Endothelial cell of umbilical vein (primary cell): ENCODE results near the gene ADGRG2. TPM values are rescaled to one million over a fixed set of nuclear protein-coding genes. Genes with fewer than 3 reads are reported as not detected.

Experiments
- BruUV-seq: library from RNA; stranded (reverse); fragments of 400-500 nt; replicated peaks from 2 replicates; lab custom pipeline; 2021; lab: Mats Ljungman, UMichigan
- CTCF ChIA-PET: fragments of 300-600, 350-600 bp; sonication (Branson Sonifier 250); formaldehyde crosslinking; loops from one replicate; lab custom pipeline; 2021; ENCODE audit warnings: antibody characterized with exemption, inconsistent platforms; lab: Charles Lee
- POLR2A ChIA-PET: fragments of 300-600, 350-600 bp; sonication (Branson Sonifier 250); formaldehyde crosslinking; loops from one replicate; lab custom pipeline; 2021; ENCODE audit warnings: antibody characterized with exemption, inconsistent platforms; lab: Charles Lee
- DNase-seq: peaks from one replicate; pipeline ENCODE4 v3.0.0-alpha.2; 2011; ENCODE audit warnings: low read depth, low spot score
- FAIRE-seq: peaks from 2 replicates; lab custom pipeline; 2011; peaks lifted over from hg19 to GRCh38; lab: Jason Lieb, UNC
- H2AFZ ChIP-seq: 2 replicates; pipeline ENCODE4 v1.6.0; 2012; ENCODE audit warnings: low read depth, low read length, control low read depth, inconsistent platforms
- H3K27ac ChIP-seq: 2 replicates; pipeline ENCODE4 v1.5.1; 2011; ENCODE audit warnings: low read depth, mild to moderate bottlenecking, control low read depth, low read length, moderate library complexity; ENCODE audit not compliant: insufficient read depth
- H3K27me3 ChIP-seq, 2 experiments: 2 replicates each; pipeline versions ENCODE4 v1.6.0 to v1.6.1; 2011; ENCODE audit warnings: low read length in 2 of 2, mixed read lengths in 1 of 2; ENCODE audit not compliant: control insufficient read depth in 2 of 2, insufficient read depth in 2 of 2
- H3K36me3 ChIP-seq, 2 experiments: 2 replicates in 1 of 2; 3 replicates in 1 of 2; pipeline ENCODE4 v1.5.1; 2011; ENCODE audit warnings: low read length in 2 of 2, mild to moderate bottlenecking in 1 of 2, moderate library complexity in 1 of 2; ENCODE audit not compliant: control insufficient read depth in 2 of 2, insufficient read depth in 2 of 2; ENCODE audit errors: extremely low read depth in 1 of 2
- H3K4me1 ChIP-seq: 3 replicates; pipeline ENCODE4 v1.5.1; 2011; ENCODE audit warnings: mild to moderate bottlenecking, low read length; ENCODE audit not compliant: control insufficient read depth, insufficient read depth; ENCODE audit errors: extremely low read depth
- H3K4me2 ChIP-seq: 2 replicates; pipeline ENCODE4 v1.6.1; 2011; ENCODE audit warnings: low read length, control low read depth, mixed read lengths; ENCODE audit not compliant: insufficient read depth
- H3K4me3 ChIP-seq, 3 experiments: fragments of 200-600 bp in 1 of 3; sonication (generic), shearing (Covaris generic) in 1 of 3; replicated peaks in 1 of 3; 2 replicates each; pipeline ENCODE4 v1.5.1; 2011 to 2016; ENCODE audit warnings: control low read depth in 3 of 3, low read length in 3 of 3, mild to moderate bottlenecking in 2 of 3, inconsistent platforms in 1 of 3, low read depth in 1 of 3, moderate library complexity in 1 of 3; ENCODE audit not compliant: insufficient read depth in 1 of 3
- H3K79me2 ChIP-seq: 2 replicates; pipeline ENCODE4 v1.6.0; 2012; ENCODE audit warnings: low read length, inconsistent platforms; ENCODE audit not compliant: control insufficient read depth, insufficient read depth
- H3K9ac ChIP-seq: replicated peaks from 2 replicates; pipeline ENCODE3; 2011; ENCODE audit warnings: low read length, control low read depth; ENCODE audit not compliant: insufficient read depth; ENCODE audit errors: extremely low read depth
- H3K9me1 ChIP-seq: replicated peaks from 3 replicates; pipeline ENCODE4 v1.6.0; 2011; ENCODE audit warnings: mild to moderate bottlenecking, low read length; ENCODE audit not compliant: control insufficient read depth, insufficient read depth; ENCODE audit errors: extremely low read depth
- H3K9me3 ChIP-seq: replicated peaks from 2 replicates; pipeline ENCODE4 v1.5.1; 2012; ENCODE audit warnings: low read length, inconsistent platforms; ENCODE audit not compliant: control insufficient read depth, insufficient read depth
- H4K20me1 ChIP-seq: replicated peaks from 2 replicates; pipeline ENCODE3; 2011; ENCODE audit warnings: mild to moderate bottlenecking, low read length; ENCODE audit not compliant: control insufficient read depth, insufficient read depth; ENCODE audit errors: extremely low read depth
- CTCF ChIP-seq, 2 donors: IDR thresholded peaks; 1 replicate in 1 of 2; 2 replicates in 1 of 2; pipeline ENCODE4 v1.5.1; 2011; ENCODE audit warnings: low read length in 2 of 2, mild to moderate bottlenecking in 2 of 2, moderate library complexity in 2 of 2, control low read depth in 1 of 2, inconsistent platforms in 1 of 2, low read depth in 1 of 2; ENCODE audit not compliant: insufficient read depth in 1 of 2; ENCODE audit errors: extremely low read depth in 1 of 2
- EZH2 ChIP-seq: IDR thresholded peaks from 2 replicates; pipeline ENCODE4 v1.6.1; 2012; ENCODE audit warnings: borderline replicate concordance, low read depth, mild to moderate bottlenecking, moderate library complexity, low read length, inconsistent platforms; ENCODE audit not compliant: severe bottlenecking
- FOS ChIP-seq: IDR thresholded peaks from 2 replicates; pipeline ENCODE4 v1.6.1; 2011; ENCODE audit warnings: mild to moderate bottlenecking, low read length, moderate library complexity, borderline replicate concordance; ENCODE audit not compliant: insufficient read depth
- GATA2 ChIP-seq: IDR thresholded peaks from 2 replicates; pipeline ENCODE4 v1.7.0; 2011; ENCODE audit warnings: low read depth, mild to moderate bottlenecking, moderate library complexity, mixed read lengths, low read length; ENCODE audit not compliant: insufficient read length, insufficient read depth
- JUN ChIP-seq: IDR thresholded peaks from 2 replicates; pipeline ENCODE4 v1.6.1; 2011; ENCODE audit warnings: borderline replicate concordance, low read depth; ENCODE audit not compliant: insufficient read length, insufficient read depth
- MAX ChIP-seq: IDR thresholded peaks from 2 replicates; pipeline ENCODE4 v1.6.1; 2011; ENCODE audit not compliant: insufficient read depth, insufficient read length
- MYC ChIP-seq: IDR thresholded peaks from one replicate; pipeline ENCODE4 v1.6.1; 2011; ENCODE audit warnings: mild to moderate bottlenecking, low read depth, low read length
- POLR2A ChIP-seq: IDR thresholded peaks from 2 replicates; pipeline ENCODE4 v1.6.1; 2012; ENCODE audit warnings: low read depth, mild to moderate bottlenecking, control low read depth, low read length
- POLR2AphosphoS5 ChIP-seq: IDR thresholded peaks from 2 replicates; pipeline ENCODE4 v1.6.1; 2012; ENCODE audit warnings: low read depth, mild to moderate bottlenecking, control low read depth, low read length, moderate library complexity; ENCODE audit not compliant: insufficient read depth
- dilution Hi-C: fragments of 300-500 bp; cut with MboI; formaldehyde crosslinking; loops from one replicate; pipeline ENCODE4 v1.15.0; 2019; ENCODE audit warnings: low sequenced_read_pairs; ENCODE audit not compliant: extremely low pct_ligation_motif_present
- intact Hi-C: fragments of 100-400 bp; cut with micrococcal nuclease; formaldehyde crosslinking; loops from one replicate; pipeline ENCODE4 v1.10.0; 2022
- polyA plus RNA-seq, 4 experiments: library from polyadenylated mRNA; depleted of rRNA in 3 of 4; stranded (reverse) in 3 of 4; unstranded in 1 of 4; fragments of >200 nt; gene quantifications; 2 replicates each; pipeline versions ENCODE4 v1.2.1 to v1.2.3, GENCODE V29; 2011 to 2012; ENCODE audit warnings: missing spikeins in 1 of 4
- total RNA-seq: library from RNA; stranded (reverse); gene quantifications from 2 replicates; pipeline ENCODE4 v1.2.3, GENCODE V29; 2021

ADGRG2 gene
- total and polyA plus RNA-seq, 2 donors (not counting 3 experiments of a cell fraction or from before 2014, with no cell fraction given) = not detected

- ChIA-PET POLR2A (no interaction called here), CTCF (interaction anchor here (1.0 to 1.5 kb wide), 4 partner anchors 9 to 574 kb away, joined by 3 to 4 read pairs (median 4); no protein-coding TSS in a partner anchor)
- H3K4me2 ChIP-seq = peak overlapping the region; percentile 91
- peak overlapping the region; percentile 61 to 84 (median 84) for H3K4me3 ChIP-seq
- DNase-seq (peak; percentile 70), FAIRE-seq (peak; percentile 91)
- no peaks in the 10 kb centered on the region for H3K27me3 ChIP-seq
- H3K9me1 ChIP-seq = no peaks in the 10 kb centered on the region
- TF ChIP-seq POLR2AphosphoS5 = peak; percentile 44
- TF ChIP-seq EZH2 = no peak
- TF ChIP-seq JUN = no peak
- TF ChIP-seq MAX = no peak
- no peak for TF ChIP-seq GATA2
- TF ChIP-seq POLR2A = peak; percentile 45
- TF ChIP-seq FOS = no peak
- TF ChIP-seq MYC = no peak
- peak in 1 of 2 donors; percentile 28 for TF ChIP-seq CTCF (IDR thresholded peaks at IDR 0.05; ENCODE audit: extremely low read depth in 1 of 2, insufficient read depth in 1 of 2, low read depth in 1 of 2, low read length in 2 of 2)
- H3K79me2 ChIP-seq = no peaks in the 10 kb centered on the region
- peak overlapping the region; percentile 82 for H3K9ac ChIP-seq
- dilution Hi-C loops = no loop called here
- intact Hi-C loops = loop anchor here (1.0 to 5.0 kb wide), 5 partner anchors 97 to 1247 kb away; partner anchors contain the start of genes CDKL5, PDHA1 and SCML1
- no TSS peak for BruUV-seq
- H3K4me1 ChIP-seq = peaks cover 16% of the 10 kb centered on the region
- no peaks in the 10 kb centered on the region for H3K9me3 ChIP-seq
- peak overlapping the region; percentile 75 for H3K27ac ChIP-seq
- no peaks in the 10 kb centered on the region for H3K36me3 ChIP-seq
- peak overlapping the region; percentile 94 for H2AFZ ChIP-seq
- no peaks in the 10 kb centered on the region for H4K20me1 ChIP-seq
Measured at GRCh38 chrX:18984381-18985185, 137.7 kb downstream of the ADGRG2 start.
